Femur (tissue), 1 donor: ENCODE results near the gene SYNE4.
"Not testable (repeated sequence)": the region's sequence is repeated elsewhere in the genome, so short reads cannot be mapped to it uniquely, and the experiment has no call there.

Source experiments
- DNase-seq: peaks from one replicate; pipeline ENCODE4 v3.0.0-alpha.2; 2017

SYNE4 gene

GRCh38 chr19:35988824-35989223, 19.8 kb downstream of the SYNE4 start:
- DNase-seq: no peak

GRCh38 chr19:35987571-35987896, 21.1 kb downstream of the SYNE4 start:
- no peak for DNase-seq

DNA sequence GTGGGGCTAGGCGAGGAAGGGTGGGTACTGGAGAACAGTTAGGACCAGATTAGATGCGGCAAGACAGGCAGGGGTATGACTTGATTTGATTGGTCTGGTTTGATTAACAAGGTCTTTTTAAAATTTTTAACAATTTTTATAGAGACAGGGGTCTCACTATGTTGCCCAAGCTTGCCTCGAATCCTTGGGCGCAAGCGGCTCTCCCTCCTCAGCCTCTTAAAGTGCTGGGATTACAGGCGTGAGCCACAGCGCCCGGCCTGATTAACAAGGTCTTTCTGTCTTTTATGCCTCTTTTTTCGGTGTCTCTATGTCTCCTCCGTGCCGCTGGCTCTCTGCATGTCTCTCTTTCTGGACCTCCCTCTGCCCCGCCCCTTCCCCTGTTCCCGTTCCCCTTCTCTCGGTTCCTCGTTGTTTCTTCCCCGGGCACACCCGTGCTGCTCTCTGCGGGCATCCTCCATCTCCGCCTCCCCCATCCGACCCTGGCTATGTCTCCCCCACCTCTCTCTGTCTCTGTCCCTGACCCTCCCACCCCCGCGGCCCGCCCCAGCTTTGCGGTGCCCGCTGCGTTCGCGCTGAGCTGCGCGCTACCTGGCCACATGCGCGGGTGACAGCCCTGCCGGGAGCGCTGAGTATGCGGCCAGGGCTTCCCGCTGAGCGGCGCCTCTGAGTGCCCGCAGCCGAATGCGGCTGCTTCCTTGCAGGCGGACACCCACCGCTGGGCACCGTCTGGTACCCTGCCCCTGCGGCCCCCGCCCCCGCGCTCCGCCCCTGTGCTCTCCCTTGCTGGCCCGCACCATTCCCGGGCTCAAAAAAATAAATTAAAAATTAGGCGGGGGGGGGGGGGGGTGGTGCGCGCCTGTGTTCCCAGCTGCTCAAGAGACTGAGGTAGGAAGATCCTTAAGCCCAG, 21.7 kb downstream of the SYNE4 start:
- no peak for DNase-seq

GRCh38 chr19:35986111-35986510, 22.5 kb downstream of the SYNE4 start:
- DNase-seq: no peak

DNA sequence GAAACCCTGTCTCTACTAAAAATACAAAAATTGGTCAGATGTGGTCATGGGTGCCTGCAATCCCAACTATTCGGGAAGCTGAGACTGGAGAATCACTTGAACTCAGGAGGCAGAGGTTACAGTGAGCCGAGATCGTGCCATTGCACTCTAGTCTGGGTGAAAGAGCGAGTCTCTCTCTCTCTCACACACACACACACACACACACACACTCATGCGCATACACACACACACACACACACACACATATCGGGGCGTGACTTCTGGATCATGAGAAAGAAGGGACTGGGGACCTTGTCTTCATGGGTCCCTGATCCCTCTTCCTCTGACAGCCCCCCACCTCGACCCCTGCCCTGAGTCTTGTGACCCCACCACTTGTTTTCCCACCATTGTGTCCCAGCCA, 25.4 kb downstream of the SYNE4 start:
- no peak for DNase-seq

- not testable (repeated sequence) for DNase-seq
These were observed 27.6 kb downstream of the SYNE4 start for GRCh38 chr19:35980997-35981396.

- DNase-seq: no peak
These were observed 29.7 kb downstream of the SYNE4 start for GRCh38 chr19:35978832-35979365.

DNA sequence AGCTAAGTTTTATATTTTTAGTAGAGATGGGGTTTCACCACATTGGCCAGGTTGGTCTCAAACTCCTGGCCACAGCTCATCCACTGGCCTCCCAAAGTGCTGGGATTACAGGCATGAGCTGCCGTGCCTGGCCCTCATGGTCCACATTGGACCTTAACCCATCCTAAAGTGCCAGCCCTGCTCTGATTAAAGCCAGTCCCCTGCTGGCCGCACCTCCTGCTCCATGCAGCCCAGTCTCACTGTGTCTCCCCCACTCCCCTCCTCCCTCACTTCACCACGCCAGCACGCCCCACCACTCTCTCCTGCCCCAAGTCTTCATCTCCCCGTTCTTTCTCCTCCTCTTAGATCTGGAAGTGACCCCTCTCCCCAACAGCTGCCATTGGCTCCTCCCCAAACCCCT, 30.3 kb downstream of the SYNE4 start:
- DNase-seq: no peak

DNA sequence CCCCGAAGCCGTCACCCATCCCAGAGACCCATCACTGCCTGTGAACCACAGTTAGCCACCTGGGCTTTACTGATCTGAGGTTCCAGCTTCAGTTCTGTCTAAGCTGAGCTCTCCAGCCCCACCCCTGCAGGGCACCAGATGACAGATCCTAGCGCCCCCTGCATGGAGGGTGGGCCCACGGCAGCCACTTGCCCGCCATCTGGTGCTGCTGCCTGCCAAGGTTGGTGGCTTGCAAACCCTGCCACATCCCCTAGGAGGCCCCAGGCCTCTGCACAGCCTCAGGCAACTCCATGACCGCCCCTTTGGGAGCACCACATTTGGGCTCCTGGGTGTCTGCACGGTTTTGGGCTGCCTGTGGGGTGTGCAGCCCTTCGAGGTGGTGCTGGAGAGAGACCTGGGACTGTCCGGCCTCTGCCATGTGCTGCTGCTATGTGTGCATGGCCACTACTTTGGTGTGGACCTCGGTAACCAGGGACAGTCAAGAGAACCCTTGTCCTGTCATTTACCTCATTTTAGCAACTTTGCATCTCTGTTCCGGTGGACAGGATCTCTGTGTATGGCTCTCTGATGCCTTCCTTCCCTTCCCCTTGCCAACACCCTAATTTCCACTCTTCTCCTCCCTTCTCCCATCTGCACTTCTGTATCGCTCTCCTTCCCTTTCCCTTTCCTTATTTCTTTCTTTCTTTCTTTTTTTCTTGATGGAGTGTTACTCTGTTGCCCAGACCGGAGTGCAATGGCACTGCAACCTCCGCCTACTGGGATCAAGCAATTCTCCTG, 31.0 kb downstream of the SYNE4 start:
- DNase-seq: no peak

GRCh38 chr19:35975608-35976214, 32.9 kb downstream of the SYNE4 start:
- no peak for DNase-seq

DNA sequence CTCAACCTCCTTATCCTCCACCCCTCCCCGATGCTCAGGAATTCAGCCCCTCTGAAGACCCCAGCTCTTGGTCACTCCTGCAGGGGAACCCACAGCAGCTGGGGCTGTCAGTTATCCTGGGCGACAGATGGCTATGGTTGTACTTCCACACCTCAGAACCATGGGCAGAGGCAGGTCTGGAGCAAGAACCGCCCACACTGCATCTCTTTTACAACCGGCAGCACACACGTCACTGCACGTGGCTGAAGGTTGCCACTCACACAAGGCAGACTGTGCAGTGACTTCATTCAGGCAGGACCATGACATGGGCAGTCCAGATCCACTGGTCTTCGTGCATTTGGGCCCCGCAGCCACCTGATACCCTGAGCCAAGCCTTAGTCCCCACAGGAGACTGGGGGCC, 35.1 kb downstream of the SYNE4 start:
- no peak for DNase-seq

- no peak for DNase-seq
These were observed 41.8 kb downstream of the SYNE4 start for GRCh38 chr19:35966771-35967170.

DNA sequence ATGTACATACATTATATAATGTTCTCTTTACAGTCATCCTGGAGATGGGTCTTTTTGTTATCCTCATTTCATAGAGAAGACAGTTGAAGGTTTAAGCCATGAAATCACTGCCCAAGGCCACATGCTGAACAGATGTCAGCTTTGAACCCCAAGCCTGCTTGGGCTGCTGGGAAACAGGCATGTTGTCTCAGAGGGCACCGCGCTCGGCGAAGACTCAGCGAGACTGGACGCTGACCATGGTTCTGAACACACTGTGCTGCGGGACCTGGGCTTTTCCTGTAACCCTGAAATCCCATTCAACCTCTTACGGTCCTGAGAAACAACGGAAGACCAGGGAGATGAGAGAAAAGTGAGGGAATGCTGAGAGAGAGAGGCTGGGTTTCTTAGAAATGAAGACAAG, 45.1 kb downstream of the SYNE4 start:
- DNase-seq: peak; percentile 71

DNA sequence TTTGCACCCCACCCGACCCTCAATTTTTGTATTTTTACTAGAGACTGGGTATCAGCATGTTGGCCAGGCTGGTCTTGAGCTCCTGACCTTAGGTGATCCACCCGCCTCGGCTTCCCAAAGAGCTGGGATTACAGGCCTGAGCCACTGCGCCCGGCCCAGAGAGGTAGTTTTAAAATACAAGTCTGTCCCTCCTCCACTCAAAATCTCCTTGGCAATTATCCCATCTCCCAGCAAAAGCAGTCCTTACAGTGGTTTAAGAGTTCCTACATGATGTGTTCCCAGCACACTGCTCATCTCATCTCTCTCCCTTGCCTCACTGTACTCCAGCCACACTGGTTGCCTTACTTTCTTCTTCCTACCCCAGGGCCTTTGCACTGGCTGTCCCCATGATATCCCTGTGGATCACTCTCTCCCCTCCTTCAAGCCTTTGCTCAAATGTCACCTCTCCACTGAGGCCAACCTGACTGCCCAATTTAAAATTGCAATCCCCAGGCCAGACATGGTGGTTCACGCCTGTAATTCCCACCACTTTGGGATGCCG, 48.1 kb downstream of the SYNE4 start:
- no peak for DNase-seq

GRCh38 chr19:35959968-35960320, 48.7 kb downstream of the SYNE4 start:
- DNase-seq: no peak

GRCh38 chr19:35959040-35959967, 49.3 kb downstream of the SYNE4 start:
- no peak for DNase-seq

GRCh38 chr19:35958660-35959039, 50.0 kb downstream of the SYNE4 start:
- DNase-seq: no peak

DNA sequence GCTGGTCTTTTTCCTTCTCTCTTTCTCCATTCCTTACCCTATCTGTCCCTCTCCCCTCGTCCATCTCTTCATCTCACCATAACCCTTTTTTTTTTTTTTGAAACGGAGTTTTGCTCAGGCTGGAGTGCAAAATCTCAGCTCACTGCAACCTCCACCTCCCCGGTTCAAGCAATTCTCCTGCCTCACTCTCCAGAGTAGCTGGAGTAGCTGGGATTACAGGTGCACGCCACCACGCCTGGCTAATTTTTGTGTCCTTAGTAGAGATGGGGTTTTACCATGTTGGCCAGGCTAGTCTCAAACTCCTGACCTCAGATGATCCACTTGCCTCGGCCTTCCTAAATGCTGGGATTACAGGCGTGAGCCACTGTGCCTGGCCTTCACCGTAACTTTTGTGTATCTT, 51.2 kb downstream of the SYNE4 start:
- not testable (repeated sequence) for DNase-seq

DNA sequence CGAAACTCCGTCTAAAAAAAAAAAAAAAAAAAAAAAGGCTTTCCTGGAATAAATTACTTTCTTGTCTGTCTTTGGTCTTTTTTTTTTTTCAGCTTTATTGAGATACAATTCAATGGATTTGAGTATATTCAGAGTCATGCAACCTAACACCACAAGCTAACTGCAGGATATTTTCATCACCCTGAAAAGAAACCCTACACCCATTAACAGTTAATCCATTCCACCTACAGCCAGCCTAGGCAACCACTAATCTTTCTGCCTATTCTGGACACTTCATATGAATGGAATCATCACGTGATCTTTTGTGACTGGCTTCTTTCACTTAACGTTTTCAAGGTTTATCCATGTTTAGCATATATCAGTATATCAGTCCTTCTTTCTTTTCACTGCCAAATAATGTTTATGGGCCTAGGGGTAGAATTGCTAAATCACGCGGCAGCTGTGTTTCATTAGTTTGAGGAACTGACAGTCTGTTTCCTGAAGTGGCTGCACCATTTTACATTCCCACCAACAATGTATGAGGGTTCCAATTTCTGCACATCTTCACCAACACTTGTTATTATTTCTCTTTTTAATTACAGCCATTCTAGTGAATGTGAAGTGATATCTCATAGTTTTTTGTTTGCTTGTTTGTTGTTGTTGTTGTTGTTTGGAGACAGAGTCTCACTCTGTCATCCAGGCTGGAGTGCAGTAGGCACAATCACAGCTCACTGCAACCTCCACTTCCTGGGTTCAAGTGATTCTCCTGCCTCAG, 52.6 kb downstream of the SYNE4 start:
- no peak for DNase-seq
